ENCODE measurements around the gene ERO1A.

DNA sequence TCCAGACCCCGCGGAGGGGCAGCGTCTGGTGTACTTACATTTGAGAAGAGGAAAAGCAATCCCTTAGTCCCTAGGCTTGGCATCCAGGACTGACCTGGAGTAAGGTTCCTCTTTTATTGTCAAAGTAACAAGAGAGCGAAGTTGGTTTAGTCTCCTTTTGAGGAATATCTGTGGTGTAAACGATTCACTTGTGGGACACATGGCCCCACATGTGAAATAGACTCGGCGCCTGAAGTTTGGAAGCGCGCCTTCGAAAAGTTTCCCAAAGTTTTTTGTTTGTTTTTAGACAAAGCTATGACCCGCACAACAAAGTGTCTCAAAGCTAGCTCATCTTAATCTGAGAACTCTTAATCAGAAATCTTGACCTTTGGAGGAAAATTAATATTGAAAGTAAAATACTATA is 35.4 kb upstream of the ERO1A start:
- no peak for TF ChIP-seq GATA2 (IDR thresholded peaks at IDR 0.05; ENCODE audit: low read depth, low read length)
- no peak for TF ChIP-seq GATA3 (IDR thresholded peaks at IDR 0.05; ENCODE audit: low read depth, low read length)

Data from SH-SY5Y (cell line).